ENCODE data around the gene FMO2.

FMO2 gene

DNA sequence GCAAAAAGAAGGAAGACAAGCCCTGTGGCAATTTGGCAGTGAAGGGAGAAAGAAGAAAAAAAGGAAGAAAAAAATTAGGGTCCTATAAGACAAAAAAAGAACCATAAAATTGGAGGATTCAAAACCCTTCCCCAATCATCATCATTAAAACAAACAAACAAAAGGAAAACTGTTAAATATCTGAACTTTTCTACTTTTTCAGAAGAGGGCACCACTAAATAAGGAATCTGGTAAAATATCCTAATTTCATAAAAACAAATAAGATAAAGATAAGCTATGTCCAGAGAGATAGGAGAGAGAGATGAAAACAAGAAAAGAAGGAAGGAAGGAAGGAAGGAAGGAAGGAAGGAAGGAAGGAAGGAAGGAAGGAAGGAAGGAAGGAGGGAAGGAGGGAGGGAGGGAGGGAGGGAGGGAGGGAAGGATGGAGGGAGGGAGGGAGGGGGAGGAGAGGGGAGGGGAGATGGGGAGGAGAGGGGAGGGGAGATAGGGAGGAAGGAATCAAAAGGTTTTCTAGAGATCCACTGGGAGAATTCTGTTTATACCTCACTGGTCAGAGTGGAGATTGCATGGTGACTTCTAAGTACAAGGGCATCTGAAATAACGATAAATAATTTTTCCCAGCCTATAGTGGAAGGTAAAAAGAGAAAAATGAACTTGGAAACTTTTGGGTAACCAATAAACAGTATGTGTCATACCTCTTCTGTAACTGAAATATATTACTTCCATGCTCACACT is 10.4 kb upstream of the FMO2 start:
- DNase-seq = no peak

DNA sequence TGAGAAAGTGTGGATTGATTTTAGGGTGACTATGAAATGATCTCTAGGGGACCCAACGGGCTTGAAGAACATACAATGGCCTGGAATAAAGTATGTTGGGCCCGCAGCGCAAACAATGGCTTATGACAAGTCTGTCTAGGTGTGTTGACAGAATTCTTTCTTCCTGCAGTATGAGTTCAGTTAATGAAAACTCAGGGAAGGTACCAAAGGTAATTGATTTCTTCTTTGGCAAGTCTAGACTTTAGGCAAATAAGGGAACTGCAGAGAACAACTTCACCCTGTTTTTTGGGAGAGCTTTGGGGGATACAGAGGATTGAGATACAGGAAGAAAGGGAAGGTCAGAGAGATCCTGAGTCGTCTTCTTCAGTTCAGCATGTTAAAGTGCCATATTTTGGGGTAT is 7.8 kb upstream of the FMO2 start:
- DNase-seq = no peak

DNA sequence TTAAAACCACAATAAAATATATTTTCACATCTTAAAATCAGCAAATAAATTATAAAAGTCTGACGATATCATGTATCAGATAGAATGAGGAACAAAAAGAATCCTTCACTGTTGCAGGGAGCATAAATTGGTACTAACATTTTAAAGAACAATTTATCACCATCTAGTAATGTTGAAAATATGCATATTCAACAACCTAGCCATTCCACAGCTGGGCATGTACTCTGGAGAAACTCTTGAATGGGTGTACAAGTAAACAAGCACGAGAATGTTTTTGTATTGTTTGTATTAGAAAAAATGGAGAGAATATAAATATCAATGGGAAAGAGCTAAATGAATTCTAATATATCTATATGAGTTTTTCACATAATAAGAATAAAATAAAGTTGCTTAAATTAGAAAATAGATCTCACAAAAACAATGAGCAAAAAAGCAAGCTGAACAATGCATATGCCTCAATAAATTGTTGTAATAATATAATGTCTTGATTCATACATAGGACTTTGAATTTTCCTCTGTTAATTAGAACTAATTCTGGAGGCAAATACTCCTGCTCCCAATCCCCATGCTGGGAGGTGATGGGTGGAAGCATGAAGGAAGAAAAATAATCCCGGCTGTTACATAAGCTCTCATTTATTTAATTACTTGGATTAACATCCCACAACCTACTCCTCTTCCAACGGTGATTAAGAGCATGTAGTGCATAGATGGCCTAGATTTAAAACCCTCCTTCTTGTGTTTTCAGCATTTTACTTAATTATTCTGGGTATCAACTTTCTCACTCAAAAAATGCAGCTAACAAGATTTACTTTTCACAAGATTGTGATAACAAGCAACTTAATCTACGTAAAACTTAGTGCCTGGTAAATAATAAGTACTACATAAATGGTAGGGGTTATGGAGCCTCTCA is 5.5 kb upstream of the FMO2 start:
- DNase-seq = no peak

DNA sequence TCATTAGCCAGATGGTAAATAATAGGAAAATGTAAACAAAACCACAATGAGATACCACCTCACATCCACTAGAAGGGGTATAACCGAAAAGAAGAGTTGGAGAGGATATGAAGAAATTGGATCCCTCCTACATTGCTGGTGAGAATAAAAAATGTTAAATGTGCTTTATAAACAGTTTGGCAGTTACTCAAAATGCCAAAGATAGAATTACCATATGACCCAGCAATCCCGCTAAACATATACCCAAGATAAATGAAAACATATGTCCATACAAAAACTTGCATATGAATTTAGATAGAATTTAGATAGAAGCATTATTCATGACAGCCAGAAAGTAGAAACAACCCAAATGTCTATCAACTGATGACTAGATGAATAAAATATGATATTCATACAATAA is 4.4 kb upstream of the FMO2 start:
- DNase-seq = no peak

DNA sequence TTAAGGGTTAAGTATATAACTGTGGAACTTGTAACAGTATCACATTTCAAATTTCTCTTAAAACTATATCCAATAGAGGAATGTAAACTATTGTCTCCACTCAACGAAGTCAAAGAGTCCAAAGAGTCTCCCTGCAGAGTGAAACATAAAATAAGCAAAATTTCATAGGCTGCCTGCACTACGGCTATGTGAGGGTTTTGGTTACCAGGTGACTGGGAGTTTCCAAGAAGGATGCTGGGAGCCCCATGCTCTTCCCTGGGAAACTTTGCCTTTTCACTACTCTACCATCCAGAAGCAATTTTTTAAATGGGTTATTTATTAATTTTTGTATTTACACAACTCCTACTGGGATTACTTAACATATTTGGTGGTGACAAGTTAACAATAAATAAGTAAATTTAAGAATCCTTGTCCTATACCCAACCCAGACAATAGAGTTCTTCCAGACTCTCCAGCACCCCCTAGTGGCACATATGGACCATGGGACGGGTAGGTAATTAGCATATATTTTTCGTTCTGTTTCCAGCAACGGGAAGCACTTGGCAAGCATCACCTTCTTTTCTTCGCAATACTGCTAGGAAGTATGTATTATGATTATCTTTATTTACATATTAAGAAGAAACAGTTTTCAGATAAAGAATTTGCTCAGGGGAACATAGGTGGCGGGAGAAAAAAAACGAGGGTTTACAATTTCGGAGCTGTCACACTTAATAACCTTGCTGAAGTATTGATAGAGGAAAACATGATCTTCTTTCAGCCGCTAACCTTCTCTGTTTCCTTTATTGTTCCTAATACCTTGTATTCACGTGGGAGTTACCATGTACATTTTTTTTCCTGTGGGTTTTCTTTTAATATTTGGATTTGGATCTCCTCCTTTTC is 3.5 kb downstream of the FMO2 start:
- DNase-seq = peak in 3 of 5 donors; percentile 1 to 38 (median 32)

DNA sequence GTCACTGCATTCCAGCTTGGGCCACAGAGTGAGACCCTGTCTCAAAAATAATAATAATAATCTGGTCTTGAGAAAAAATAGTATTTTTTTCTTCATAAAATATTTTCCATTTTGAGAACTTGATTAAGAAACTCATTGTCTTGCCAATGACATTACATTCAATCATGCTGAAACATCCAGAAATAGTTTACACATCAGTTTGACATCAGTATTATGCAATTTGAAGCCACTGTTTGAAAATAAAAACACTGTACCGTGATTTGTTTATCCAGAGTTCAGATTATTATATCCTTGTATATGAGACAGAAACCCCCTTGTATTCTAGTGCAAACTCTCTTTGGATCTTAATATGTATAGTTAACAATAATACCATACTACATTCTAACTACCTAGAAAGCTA is 6.9 kb downstream of the FMO2 start:
- DNase-seq = no peak

DNA sequence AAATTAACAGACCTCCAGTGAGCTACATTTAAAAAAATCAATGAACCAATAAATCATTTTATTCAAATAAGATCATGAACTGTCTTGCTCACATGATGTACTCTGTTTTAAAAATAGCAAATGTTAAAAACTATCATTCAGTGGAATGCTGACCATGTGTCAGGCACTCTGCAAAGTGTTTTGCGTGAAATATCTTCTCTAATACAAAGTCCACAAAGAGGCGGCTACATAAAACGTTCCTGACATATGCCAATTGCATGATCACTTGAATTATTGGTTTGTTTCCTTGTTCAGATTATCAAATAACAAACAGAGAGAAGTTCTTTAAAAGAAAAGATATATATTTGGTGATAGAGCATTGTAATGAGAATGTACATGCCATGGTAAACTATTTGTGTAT is 10.7 kb downstream of the FMO2 start:
- DNase-seq = no peak

DNA sequence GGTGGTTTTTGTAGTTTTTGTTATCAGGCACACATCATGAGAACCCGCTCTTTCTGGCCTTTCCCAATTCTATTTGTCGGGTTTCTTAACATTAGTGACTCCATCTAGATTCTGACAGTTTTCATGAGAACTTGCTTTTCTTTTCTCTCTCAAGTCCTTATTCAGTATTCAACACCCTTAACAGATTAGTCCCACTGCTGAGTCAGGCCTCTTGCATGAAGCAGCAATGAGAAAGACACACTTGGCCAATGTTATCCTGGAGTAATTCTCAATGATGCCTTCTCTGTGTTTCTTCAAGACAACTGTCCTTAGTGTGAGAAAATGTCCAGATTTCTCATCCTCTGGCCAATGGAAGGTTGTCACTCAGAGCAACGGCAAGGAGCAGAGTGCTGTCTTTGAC is 11.3 kb downstream of the FMO2 start:
- no peak for DNase-seq

DNA sequence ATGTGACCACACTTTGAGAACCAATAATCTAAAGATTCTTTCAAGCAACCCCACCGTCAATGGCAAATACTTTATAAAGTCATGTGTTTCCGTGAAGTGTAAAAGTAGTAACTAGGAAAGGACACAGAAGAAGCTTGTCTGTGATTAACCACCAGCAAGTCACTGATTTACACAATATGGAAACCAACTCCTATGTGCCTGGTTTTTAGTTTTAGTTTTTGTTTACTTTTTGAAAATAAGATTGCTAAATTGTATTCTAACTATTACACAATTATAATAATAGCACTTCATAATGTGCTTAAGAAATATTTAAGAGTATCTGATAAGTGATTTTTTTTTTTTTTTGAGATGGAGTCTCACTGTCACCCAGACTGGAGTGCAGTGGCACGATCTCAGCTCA is 13.0 kb downstream of the FMO2 start:
- DNase-seq = no peak

DNA sequence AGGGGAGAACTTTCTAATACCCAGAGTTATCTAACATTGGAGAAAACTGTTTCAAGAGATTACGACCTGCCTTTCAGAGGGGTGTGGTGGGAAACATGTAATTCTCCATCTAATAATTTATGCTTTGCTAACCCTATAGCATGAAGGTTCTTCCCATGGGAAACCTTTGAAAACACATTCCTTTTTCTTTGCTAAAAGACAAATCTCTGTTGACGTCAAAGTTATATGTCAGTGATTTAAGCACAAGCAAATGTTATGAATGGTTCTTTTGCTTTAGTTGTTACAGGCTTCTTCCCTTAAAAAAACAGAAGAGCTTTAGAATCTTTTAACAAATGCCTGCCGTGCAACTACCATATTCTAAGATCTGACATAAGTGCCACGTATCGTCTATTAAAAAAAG is 19.2 kb downstream of the FMO2 start:
- no peak for DNase-seq

DNA sequence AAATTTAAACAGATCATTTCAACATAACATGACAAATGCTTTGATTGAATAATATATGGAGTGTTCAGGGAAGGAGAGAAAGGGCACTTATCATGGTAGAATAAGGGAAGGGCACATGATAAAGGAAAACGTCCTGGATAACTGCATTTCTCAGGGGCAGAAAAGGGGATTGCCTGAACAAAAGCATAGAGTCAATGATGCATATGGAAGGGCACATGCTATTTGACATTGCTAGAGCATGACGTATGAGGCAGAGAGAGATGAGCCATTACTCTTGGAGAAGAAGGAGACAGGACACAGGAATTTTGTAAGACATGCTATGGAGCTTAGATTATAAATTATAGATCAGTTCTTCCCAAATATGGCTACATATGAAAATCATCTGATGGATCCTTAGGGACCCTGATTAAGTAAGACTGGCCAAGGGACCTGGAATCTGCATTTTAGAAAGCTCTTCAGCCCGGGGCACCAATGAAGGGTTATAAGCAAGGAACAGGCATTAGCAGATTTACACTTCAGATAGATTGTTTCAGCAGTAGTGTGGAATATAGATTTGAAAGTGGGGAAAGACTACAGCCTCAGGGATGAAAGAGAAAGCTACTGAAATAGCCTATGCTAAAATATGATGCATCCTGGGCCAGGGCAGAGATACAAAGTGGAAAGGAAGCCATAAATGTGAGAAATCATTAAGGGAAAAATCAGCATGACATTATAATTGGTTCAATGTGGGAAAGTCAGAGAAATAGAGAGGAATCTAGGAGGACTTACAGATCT is 21.3 kb downstream of the FMO2 start:
- DNase-seq = no peak

DNA sequence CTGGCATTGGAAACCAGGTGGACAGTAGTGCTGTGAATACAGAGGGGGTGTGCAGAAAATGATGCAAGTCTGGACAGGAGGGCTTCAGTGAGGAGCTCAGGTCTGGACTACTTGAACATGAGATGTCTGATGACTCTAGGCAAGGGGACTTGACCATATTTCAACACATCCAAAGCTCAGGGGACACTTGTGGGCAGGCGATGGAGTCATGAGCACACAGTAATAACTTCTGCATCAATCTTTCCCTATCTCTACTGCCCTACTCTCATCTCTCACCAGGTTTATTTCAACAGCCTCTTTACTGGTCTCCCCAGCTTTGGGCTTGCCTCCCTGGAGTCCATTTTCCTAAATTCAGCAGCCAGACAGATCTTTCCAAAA is 21.9 kb downstream of the FMO2 start:
- DNase-seq = no peak

DNA sequence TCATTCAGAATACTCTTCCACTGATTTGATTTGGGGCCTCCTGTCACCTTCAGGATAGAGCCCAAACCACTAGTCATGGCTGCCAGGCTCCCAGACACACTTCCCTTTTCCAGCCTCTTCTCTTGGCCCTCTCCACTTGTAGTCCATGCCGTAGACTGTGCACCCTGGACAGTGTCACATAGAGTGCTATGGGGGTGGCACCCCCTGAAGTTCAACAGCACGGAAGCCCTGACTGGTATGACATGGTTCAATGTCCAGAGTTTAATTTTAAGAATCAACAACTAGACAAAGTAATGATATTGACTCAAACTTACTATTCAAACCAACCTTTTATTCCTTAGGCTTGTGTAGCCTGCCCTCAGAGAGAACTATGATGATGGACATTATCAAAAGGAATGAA is 22.3 kb downstream of the FMO2 start:
- DNase-seq = no peak

DNA sequence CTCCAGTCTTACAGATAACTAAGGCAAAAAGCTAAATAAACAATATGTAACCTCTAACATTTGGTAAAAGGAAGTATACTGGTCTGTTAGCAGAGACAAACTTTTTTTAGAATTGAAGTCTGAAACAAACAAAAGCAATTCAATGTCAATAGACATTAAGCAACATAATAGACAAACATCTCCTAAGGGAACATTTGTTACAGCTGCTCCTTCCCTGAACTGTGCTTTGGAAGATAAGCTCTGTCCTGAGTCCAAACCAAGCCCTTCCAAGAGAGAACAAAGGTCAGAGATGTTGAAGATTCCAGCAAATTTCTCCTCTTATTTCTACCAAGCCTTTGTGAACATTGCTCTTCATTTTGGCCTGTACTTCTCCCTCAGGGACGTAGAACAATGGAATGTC is 25.3 kb downstream of the FMO2 start:
- DNase-seq = no peak

DNA sequence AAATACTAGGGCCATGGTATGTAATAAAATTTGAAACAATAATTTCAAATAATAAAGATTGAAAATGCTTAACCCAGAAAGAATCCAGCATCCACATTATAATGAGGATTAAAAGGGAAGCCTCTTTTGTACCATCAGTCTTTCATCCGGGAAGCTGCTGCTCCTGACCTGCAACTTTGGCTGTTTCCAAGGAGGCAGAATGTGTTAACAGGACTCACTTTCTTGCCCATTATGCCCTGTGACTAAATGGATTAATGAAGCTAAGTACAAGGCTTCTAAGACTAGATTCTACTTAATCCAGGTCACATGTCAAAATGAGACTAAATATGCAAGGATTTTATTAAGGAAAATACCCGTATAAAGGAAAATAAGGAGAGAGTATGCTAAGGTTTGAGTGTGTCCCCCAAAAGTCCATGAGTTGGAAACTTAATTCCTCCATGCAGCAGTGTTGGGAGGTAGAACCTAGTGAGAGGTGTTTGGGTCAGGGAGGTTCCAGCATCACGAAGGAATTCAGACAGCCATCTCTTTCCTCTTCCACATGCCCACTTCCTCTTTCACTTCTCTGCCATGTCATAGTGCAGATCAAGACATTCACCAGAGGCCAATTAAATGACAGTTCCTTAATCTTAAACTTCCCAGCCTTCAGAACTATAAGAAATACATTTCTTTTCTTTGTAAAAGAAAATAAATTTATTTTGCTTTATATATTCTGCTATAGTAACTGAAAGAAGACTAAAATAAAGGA is 27.7 kb downstream of the FMO2 start:
- no peak for DNase-seq

DNA sequence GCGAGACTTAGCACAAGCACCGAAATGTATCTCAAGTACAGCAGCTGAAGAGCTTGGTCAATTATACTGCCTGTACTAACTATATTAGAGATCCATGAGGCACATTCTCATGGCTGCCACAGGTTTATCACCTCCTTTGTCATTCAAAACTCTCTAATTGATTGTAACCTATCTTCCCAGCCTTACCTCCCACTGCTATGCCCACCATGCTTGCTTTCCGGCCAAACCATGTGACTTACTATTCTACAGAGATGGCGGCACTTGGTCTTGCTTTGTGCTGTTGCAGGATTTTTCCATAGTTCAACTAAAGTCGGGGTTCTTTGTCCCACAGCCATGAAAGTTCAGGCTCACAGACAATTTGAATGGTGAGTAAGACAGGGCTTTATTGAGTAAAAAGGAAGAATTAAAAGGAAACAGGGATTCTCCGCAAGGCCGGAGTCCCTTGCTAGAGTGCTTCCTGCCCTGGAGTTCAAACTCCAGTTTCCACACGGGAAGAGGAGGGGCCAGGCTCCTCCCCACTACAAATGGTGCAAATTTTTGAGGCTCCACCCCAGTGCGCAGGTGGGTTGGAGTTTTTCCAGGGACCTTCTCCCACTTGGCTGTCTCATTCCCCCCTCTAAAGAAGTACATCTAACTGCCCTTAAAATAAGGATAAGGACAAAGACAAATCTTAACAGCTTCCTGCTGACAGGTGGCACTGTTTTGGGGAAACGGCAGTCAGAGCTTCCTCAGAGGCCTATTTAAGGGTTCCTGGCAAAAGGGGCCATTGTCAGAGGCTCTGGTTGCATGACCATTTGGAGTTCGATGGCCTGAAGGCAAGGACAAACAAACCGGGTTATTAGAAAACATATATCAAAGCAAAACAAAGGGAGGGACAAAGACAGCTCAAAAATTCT is 28.7 kb downstream of the FMO2 start:
- no peak for DNase-seq

DNA sequence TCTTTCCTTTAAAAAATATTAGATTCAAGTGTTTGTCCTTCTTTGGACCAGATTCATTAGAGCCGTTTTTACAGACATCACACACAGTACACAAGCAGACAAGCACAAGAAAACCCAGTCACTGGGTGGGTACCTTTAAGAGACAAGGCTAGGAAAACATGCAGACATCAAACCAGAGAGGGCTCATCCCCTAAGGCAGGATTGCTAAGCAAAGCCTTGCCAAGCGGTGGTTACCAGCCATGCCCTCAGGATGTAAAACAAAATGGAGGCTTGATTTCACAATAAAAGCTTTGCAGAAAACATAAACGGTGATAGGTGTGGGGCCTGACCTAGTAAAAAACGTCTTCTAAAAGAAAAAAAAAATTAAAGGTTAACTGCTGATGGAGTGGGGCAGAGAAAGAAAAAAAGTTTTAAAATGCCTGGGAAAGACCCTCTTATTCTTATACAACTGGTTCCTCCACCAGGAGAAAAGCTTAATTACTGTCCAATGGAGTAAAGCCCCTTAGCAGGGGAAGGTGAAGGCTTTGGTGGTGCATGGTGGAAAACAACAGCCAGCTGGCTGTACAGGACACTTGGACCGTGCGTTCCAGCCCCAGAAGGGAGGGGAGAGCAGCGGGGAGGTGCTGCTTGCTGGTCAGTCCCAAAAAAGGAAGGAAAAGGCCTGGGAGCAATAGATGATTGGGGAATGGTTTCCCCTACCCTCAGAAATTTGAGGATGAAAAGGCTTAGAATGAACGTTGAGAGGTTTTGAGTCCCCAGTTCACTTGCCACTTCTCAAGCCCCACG is 32.8 kb downstream of the FMO2 start:
- DNase-seq = no peak

DNA sequence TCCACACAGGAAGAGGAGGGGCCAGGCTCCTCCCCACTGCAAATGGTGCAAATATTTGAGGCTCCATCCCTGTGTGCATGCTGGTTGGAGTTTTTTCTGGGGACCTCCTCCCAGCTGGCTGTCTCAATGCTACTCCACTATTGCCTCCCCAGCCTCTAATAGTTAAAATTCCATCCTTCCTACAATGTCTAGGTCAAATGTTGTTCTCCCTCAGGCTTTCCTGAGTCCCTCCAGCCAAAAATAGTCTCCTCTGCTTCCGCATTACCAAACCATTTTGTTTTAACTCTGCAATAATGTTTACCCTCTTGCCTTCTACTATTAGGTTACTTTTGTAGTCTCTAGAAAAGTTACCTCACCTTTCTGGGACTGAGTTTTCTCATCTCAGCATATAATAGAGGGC is 33.6 kb downstream of the FMO2 start:
- DNase-seq = no peak

DNA sequence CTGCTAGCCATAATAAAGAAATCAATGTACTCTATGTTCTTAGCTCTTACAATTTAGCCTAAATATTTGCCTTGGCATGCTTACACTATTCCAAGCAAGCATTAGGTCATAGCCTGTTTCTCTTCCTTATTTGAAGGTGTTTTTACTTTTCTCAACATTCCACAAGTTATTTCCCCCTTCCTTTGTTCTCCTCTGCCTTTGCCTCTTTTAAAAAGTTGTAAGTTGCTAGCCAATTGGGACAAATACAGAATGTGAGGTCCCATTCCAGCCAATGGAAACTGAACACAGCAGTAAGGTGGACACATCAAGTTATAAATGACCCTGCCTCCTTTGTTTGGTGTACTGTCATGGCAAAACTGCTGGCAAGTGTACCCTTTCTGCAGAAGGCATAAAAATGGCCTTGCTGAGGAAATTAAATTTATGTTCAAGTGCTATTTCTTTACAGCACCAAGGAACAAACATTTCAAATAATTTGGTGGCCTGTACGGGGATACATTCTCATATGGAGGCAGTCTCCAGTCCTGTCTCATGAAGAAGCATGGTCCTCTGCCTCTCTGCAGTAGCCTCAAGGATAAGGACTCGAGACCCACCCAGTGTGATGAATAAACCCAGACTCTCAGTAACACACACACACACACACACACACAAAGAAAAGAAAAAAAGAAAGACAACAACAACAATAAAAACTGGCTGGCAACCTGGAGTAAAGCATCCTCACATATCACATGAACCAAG is 34.4 kb downstream of the FMO2 start:
- no peak for DNase-seq

Data from T-helper 1 cell (primary cell).